HepG2 (cell line): Measurements from ENCODE around the gene HES6. TPM values are rescaled to one million over a fixed set of nuclear protein-coding genes. Genes with fewer than 3 reads are reported as not detected.

Experiments used
- GTF2F1 ChIP-seq: fragments of 150-350 bp; IDR thresholded peaks from 2 replicates; pipeline ENCODE4 v1.6.1; 2014; ENCODE audit warnings: low read length
- HNRNPL ChIP-seq: fragments of 200-400 bp; formaldehyde crosslinking; IDR thresholded peaks from 2 replicates; pipeline ENCODE4 v1.6.1; 2017; ENCODE audit warnings: mild to moderate bottlenecking, low read depth, low read length
- KDM2A ChIP-seq: sonication (generic); formaldehyde crosslinking; IDR thresholded peaks from 2 replicates; pipeline ENCODE4 v1.4.0; 2020; ENCODE audit warnings: low read depth, missing genetic modification reagents, borderline replicate concordance
- KDM6A ChIP-seq: IDR thresholded peaks from 2 replicates; pipeline ENCODE4 v1.6.1; 2016; ENCODE audit warnings: low read depth
- MXD4 ChIP-seq: IDR thresholded peaks from 2 replicates; pipeline ENCODE4 v1.6.1; 2016; ENCODE audit warnings: mild to moderate bottlenecking, missing biosample characterization, missing genetic modification reagents
- NFKBIZ ChIP-seq: IDR thresholded peaks from 2 replicates; pipeline ENCODE4 v1.6.1; 2018; ENCODE audit warnings: missing genetic modification reagents, missing compliant biosample characterization
- PITX1 ChIP-seq: sonication (generic); formaldehyde crosslinking; IDR thresholded peaks from 2 replicates; pipeline ENCODE4 v1.5.1; 2020; ENCODE audit warnings: mild to moderate bottlenecking, missing genetic modification reagents
- RORA ChIP-seq: sonication (generic); formaldehyde crosslinking; IDR thresholded peaks from 2 replicates; pipeline ENCODE4 v1.5.0; 2020; ENCODE audit warnings: mild to moderate bottlenecking, missing genetic modification reagents, moderate library complexity
- SETDB1 ChIP-seq: sonication (generic); formaldehyde crosslinking; IDR thresholded peaks from 2 replicates; pipeline ENCODE4 v1.5.1; 2020; ENCODE audit warnings: missing genetic modification reagents, mild to moderate bottlenecking, borderline replicate concordance
- SP140L ChIP-seq: sonication (generic); formaldehyde crosslinking; IDR thresholded peaks from 2 replicates; pipeline ENCODE4 v1.4.0; 2020; ENCODE audit warnings: missing genetic modification reagents, borderline replicate concordance
- SSRP1 ChIP-seq: IDR thresholded peaks from 2 replicates; pipeline ENCODE4 v1.6.1; 2016; ENCODE audit warnings: control low read depth
- ZC3H13 ChIP-seq: sonication (generic); formaldehyde crosslinking; IDR thresholded peaks from 2 replicates; pipeline ENCODE4 v1.8.1; 2023; ENCODE audit warnings: mild to moderate bottlenecking, missing genetic modification reagents, moderate library complexity
- ZFYVE20 ChIP-seq: sonication (generic); formaldehyde crosslinking; IDR thresholded peaks from 2 replicates; pipeline ENCODE4 v1.8.0; 2023; ENCODE audit warnings: low read depth, mild to moderate bottlenecking, moderate library complexity, missing genetic modification reagents, borderline replicate concordance
- ZNF24 ChIP-seq: fragments of 450-650 bp; IDR thresholded peaks from 2 replicates; pipeline ENCODE4 v1.6.1; 2017; ENCODE audit warnings: antibody characterized with exemption, mild to moderate bottlenecking
- ZNF260 ChIP-seq: sonication (generic); formaldehyde crosslinking; IDR thresholded peaks from 2 replicates; pipeline ENCODE4 v1.4.0; 2020; ENCODE audit warnings: missing genetic modification reagents, low read depth, mild to moderate bottlenecking, borderline replicate concordance
- ZNF329 ChIP-seq: sonication (generic); formaldehyde crosslinking; IDR thresholded peaks from 2 replicates; pipeline ENCODE4 v1.9.0; 2021; ENCODE audit warnings: low read depth, mild to moderate bottlenecking, missing genetic modification reagents
- ZNF510 ChIP-seq: sonication (generic); formaldehyde crosslinking; IDR thresholded peaks from 2 replicates; pipeline ENCODE4 v1.4.0; 2020; ENCODE audit warnings: low read depth, mild to moderate bottlenecking, missing genetic modification reagents
- ZNF777 ChIP-seq: sonication (generic); formaldehyde crosslinking; IDR thresholded peaks from 2 replicates; pipeline ENCODE4 v1.4.0; 2020; ENCODE audit warnings: missing genetic modification reagents
- ZNF782 ChIP-seq: sonication (generic); formaldehyde crosslinking; IDR thresholded peaks from 2 replicates; pipeline ENCODE4 v1.4.0; 2020; ENCODE audit warnings: missing genetic modification reagents, mild to moderate bottlenecking, borderline replicate concordance
- polyA plus RNA-seq, 8 experiments: library from polyadenylated mRNA; depleted of rRNA in 3 of 8; stranded (reverse) in 7 of 8; unstranded in 1 of 8; fragments of >200 nt; fragmentation: Illumina TruSeq in 4 of 8; extraction: Trizol in 4 of 8; gene quantifications; 2 replicates each; pipeline versions ENCODE4 v1.2.1 to v1.2.3, GENCODE V29; 2011 to 2016; ENCODE audit warnings: low read depth in 4 of 8, missing spikeins in 1 of 8, mixed read lengths in 1 of 8; ENCODE audit not compliant: insufficient read depth in 1 of 8
- total RNA-seq, 5 experiments: library from RNA; depleted of rRNA; stranded (reverse); fragments of >200 nt; fragmentation: Illumina TruSeq; extraction: Trizol; gene quantifications; 2 replicates each; pipeline ENCODE4 v1.2.3, GENCODE V29; 2016; ENCODE audit warnings: low read depth in 1 of 5
- TF ChIP-seq, protein P1 (sequence below): sonication (generic); formaldehyde crosslinking; IDR thresholded peaks from 2 replicates; pipeline ENCODE4 v1.4.0; 2020; ENCODE audit warnings: missing genetic modification reagents
- TF ChIP-seq, protein P2 (sequence below): IDR thresholded peaks from 2 replicates; pipeline ENCODE4 v1.6.1; 2016; ENCODE audit warnings: missing compliant biosample characterization, missing genetic modification reagents, borderline replicate concordance
- TF ChIP-seq, protein P3 (sequence below): sonication (generic); formaldehyde crosslinking; IDR thresholded peaks from 2 replicates; pipeline ENCODE4 v1.5.0; 2020; ENCODE audit warnings: missing genetic modification reagents
- TF ChIP-seq, protein P4 (sequence below): sonication (generic); formaldehyde crosslinking; IDR thresholded peaks from 2 replicates; pipeline ENCODE4 v1.5.0; 2020; ENCODE audit warnings: missing genetic modification reagents
- TF ChIP-seq, protein P5 (sequence below): sonication (generic); formaldehyde crosslinking; IDR thresholded peaks from 2 replicates; pipeline ENCODE4 v1.5.0; 2020; ENCODE audit warnings: missing genetic modification reagents

HES6 gene
- total and polyA plus RNA-seq, 2 of the 13 experiments (the other 11 are each of a cell fraction or from before 2014, with no cell fraction given) = 19.5 to 82.8 TPM

DNA sequence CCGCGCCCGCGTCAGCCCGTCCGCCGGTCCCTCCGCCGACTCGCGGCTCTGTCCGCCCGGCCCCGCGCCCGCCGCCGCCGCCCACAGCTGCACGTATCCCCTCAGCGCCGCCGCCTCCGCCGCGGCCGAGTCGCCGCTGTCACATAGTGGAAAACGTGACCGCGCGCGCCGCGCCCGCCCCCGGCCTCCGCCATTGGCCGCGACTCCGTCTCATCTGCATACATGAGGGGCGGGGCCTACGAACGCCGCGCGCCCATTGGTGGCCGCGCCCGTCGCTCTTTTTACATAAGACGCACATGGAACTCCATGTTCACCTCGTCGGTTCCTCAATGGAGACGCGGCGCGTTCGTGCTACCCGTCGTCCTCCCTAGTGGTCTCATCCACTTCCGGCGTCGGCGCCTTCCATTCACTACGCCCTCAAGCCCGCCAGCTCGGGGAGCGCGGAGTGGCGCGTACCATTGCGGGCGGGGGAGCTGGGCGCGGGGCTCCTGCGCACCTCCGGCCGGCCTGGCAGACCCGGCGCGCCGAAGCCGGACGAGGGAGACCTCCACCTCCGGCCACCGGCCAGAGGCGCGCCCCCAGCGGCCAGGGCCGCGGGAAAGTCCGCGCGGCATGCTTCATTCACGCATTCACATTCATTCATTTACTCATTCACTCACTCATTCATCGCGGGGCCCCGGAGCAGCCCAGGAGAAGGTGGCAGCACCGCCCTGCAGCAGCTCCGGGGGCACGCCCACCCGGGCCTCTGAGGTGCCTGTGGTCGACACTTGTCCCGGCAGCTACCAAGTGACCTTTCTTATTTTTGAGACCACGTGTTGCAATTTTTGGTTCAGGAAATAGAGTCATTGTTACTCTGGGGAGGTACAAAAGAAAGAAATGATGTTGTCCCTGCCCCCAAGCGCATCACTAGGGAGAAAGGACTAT, 49.1 kb upstream of the HES6 start (continued):
- TF ChIP-seq, protein P1, sequence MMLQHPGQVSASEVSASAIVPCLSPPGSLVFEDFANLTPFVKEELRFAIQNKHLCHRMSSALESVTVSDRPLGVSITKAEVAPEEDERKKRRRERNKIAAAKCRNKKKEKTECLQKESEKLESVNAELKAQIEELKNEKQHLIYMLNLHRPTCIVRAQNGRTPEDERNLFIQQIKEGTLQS (CRISPR knock-in tag) = 0 out of 2 replicates have a peak, but pooled peaks have one; percentile 36
- TF ChIP-seq ZNF24 (peak; percentile 96), ZNF510 (CRISPR knock-in tag) (0 out of 2 replicates have a peak, but pooled peaks have one; percentile 55), NFKBIZ (CRISPR knock-in tag) (peak; percentile 77; the same call in 1 of the 2 replicates), SSRP1 (CRISPR knock-in tag) (0 out of 2 replicates have a peak, but pooled peaks have one; percentile 76), MXD4 (CRISPR knock-in tag) (peak; percentile 76), PITX1 (CRISPR knock-in tag) (peak; percentile 75), RORA (CRISPR knock-in tag) (no peak), ZFYVE20 (CRISPR knock-in tag) (no peak), SETDB1 (CRISPR knock-in tag) (no peak), ZNF329 (peak; percentile 65; the same call in 1 of the 2 replicates), ZNF260 (CRISPR knock-in tag) (no peak), ZC3H13 (CRISPR knock-in tag) (no peak), GTF2F1 (no peak), KDM2A (CRISPR knock-in tag) (peak; percentile 94), ZNF777 (CRISPR knock-in tag) (peak; percentile 58; the same call in 1 of the 2 replicates), KDM6A (no peak), SP140L (no peak; the same call in 1 of the 2 replicates), ZNF782 (CRISPR knock-in tag) (no peak), HNRNPL (no peak)
- TF ChIP-seq, protein P2, sequence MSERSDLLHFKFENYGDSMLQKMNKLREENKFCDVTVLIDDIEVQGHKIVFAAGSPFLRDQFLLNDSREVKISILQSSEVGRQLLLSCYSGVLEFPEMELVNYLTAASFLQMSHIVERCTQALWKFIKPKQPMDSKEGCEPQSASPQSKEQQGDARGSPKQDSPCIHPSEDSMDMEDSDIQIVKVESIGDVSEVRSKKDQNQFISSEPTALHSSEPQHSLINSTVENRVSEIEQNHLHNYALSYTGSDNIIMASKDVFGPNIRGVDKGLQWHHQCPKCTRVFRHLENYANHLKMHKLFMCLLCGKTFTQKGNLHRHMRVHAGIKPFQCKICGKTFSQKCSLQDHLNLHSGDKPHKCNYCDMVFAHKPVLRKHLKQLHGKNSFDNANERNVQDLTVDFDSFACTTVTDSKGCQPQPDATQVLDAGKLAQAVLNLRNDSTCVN (CRISPR knock-in tag) = peak; percentile 88
- TF ChIP-seq, protein P3, sequence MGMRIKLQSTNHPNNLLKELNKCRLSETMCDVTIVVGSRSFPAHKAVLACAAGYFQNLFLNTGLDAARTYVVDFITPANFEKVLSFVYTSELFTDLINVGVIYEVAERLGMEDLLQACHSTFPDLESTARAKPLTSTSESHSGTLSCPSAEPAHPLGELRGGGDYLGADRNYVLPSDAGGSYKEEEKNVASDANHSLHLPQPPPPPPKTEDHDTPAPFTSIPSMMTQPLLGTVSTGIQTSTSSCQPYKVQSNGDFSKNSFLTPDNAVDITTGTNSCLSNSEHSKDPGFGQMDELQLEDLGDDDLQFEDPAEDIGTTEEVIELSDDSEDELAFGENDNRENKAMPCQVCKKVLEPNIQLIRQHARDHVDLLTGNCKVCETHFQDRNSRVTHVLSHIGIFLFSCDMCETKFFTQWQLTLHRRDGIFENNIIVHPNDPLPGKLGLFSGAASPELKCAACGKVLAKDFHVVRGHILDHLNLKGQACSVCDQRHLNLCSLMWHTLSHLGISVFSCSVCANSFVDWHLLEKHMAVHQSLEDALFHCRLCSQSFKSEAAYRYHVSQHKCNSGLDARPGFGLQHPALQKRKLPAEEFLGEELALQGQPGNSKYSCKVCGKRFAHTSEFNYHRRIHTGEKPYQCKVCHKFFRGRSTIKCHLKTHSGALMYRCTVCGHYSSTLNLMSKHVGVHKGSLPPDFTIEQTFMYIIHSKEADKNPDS = no peak
- TF ChIP-seq, protein P4, sequence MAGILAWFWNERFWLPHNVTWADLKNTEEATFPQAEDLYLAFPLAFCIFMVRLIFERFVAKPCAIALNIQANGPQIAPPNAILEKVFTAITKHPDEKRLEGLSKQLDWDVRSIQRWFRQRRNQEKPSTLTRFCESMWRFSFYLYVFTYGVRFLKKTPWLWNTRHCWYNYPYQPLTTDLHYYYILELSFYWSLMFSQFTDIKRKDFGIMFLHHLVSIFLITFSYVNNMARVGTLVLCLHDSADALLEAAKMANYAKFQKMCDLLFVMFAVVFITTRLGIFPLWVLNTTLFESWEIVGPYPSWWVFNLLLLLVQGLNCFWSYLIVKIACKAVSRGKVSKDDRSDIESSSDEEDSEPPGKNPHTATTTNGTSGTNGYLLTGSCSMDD (CRISPR knock-in tag) = no peak
- TF ChIP-seq, protein P5, sequence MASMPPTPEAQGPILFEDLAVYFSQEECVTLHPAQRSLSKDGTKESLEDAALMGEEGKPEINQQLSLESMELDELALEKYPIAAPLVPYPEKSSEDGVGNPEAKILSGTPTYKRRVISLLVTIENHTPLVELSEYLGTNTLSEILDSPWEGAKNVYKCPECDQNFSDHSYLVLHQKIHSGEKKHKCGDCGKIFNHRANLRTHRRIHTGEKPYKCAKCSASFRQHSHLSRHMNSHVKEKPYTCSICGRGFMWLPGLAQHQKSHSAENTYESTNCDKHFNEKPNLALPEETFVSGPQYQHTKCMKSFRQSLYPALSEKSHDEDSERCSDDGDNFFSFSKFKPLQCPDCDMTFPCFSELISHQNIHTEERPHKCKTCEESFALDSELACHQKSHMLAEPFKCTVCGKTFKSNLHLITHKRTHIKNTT (CRISPR knock-in tag) = no peak
